ENCODE results near the gene DTNB.
"Not testable (repeated sequence)": the region's sequence is repeated elsewhere in the genome, so short reads cannot be mapped to it uniquely, and the experiment has no call there.

- TF ChIP-seq ZNF76 (tag by site-specific recombination; IDR thresholded peaks at IDR 0.05; ENCODE audit: borderline replicate concordance, low read depth); CTCF (tag by site-specific recombination; IDR thresholded peaks at IDR 0.05); ZNF670 (tag by site-specific recombination; IDR thresholded peaks at IDR 0.05; ENCODE audit: low read depth); ZNF660 (tag by site-specific recombination; IDR thresholded peaks at IDR 0.05); ZNF148 (tag by site-specific recombination; IDR thresholded peaks at IDR 0.05; ENCODE audit: borderline replicate concordance); ZNF510 (tag by site-specific recombination; IDR thresholded peaks at IDR 0.05; ENCODE audit: insufficient replicate concordance); ZNF692 (tag by site-specific recombination; IDR thresholded peaks at IDR 0.05); ZNF280C (tag by site-specific recombination; IDR thresholded peaks at IDR 0.05); ZNF138 (tag by site-specific recombination; IDR thresholded peaks at IDR 0.05; ENCODE audit: borderline replicate concordance); ZNF416 (tag by site-specific recombination; IDR thresholded peaks at IDR 0.05); KLF7 (tag by site-specific recombination; IDR thresholded peaks at IDR 0.05; ENCODE audit: borderline replicate concordance); ZNF184 (tag by site-specific recombination; IDR thresholded peaks at IDR 0.05): not testable (repeated sequence)
Measured at GRCh38 chr2:25665429-25665828, 7.9 kb downstream of the DTNB start.
